Sigmoid colon (tissue), 4 donors: Measurements from ENCODE around the gene GRB14.

Experiments
- EP300 ChIP-seq, 4 donors: sonication (generic); formaldehyde crosslinking; IDR thresholded peaks; one replicate each; pipeline ENCODE4 v1.6.1; 2017; ENCODE audit warnings: antibody characterized with exemption in 4 of 4
- POLR2A ChIP-seq, 2 donors: fragments of 450-650 bp; IDR thresholded peaks; one replicate each; pipeline ENCODE4 v1.6.1; 2016; ENCODE audit warnings: antibody characterized with exemption in 2 of 2, mild to moderate bottlenecking in 2 of 2, moderate library complexity in 2 of 2
- POLR2AphosphoS5 ChIP-seq, 4 donors: sonication (generic); formaldehyde crosslinking; IDR thresholded peaks; one replicate each; pipeline ENCODE4 v1.6.1; 2017; ENCODE audit warnings: antibody characterized with exemption in 4 of 4
- TF ChIP-seq, protein P1 (sequence below), 4 experiments: fragments of 450-650 bp in 3 of 4; fragments of 200-600 bp in 1 of 4; IDR thresholded peaks; one replicate each; pipeline ENCODE4 v1.5.1; 2016 to 2019; ENCODE audit warnings: antibody characterized with exemption in 4 of 4, mild to moderate bottlenecking in 3 of 4, moderate library complexity in 2 of 4

DNA sequence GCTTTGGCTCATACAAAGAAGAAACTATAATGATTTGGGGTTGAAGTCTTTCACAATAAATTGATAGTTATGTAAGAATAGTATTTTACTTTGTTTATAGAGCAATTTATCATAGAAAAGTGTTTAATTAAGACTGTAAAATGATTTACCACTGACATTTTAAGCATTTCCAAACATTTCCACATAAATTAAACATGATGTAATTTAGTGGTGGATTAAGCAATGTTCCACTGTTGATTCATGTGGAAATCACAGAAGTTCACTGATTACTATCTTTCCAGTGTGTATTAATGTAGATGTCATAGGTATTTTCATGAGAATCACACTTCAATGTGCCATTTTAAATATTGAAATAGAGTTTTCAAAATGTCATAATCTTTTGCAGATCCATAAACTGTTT lies 40.1 kb upstream of the GRB14 start:
- TF ChIP-seq, protein P1, sequence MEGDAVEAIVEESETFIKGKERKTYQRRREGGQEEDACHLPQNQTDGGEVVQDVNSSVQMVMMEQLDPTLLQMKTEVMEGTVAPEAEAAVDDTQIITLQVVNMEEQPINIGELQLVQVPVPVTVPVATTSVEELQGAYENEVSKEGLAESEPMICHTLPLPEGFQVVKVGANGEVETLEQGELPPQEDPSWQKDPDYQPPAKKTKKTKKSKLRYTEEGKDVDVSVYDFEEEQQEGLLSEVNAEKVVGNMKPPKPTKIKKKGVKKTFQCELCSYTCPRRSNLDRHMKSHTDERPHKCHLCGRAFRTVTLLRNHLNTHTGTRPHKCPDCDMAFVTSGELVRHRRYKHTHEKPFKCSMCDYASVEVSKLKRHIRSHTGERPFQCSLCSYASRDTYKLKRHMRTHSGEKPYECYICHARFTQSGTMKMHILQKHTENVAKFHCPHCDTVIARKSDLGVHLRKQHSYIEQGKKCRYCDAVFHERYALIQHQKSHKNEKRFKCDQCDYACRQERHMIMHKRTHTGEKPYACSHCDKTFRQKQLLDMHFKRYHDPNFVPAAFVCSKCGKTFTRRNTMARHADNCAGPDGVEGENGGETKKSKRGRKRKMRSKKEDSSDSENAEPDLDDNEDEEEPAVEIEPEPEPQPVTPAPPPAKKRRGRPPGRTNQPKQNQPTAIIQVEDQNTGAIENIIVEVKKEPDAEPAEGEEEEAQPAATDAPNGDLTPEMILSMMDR (IDR thresholded peaks at IDR 0.05), result no peak
- no peak for TF ChIP-seq POLR2AphosphoS5 (IDR thresholded peaks at IDR 0.05)
- TF ChIP-seq EP300 (IDR thresholded peaks at IDR 0.05), result no peak
- TF ChIP-seq POLR2A (IDR thresholded peaks at IDR 0.05), result no peak
